NCI-H2171 (cell line): ENCODE measurements around the gene SLC35E1.
A peak's percentile ranks its signal among the peaks of the same experiment; 100 is the strongest.
"Not testable (repeated sequence)": the region's sequence is repeated elsewhere in the genome, so short reads cannot be mapped to it uniquely, and the experiment has no call there.

ENCODE experiments used
- DNase-seq: peaks from one replicate; lab custom pipeline; 2025; lab: John Stamatoyannopoulos, UW

The SLC35E1 gene

GRCh38 chr19:16544473-16545231 is 27.6 kb downstream of the SLC35E1 start:
- DNase-seq, result no peak

GRCh38 chr19:16543734-16544133 is 28.5 kb downstream of the SLC35E1 start:
- not testable (repeated sequence) for DNase-seq

GRCh38 chr19:16542910-16543472 is 29.2 kb downstream of the SLC35E1 start:
- DNase-seq, result no peak

- peak; percentile 91 for DNase-seq
Measured at GRCh38 chr19:16542045-16542909, 29.9 kb downstream of the SLC35E1 start, which contains the start of gene CHERP. Gene CHERP, minus strand, starts transcription at chr19:16542437. Its CDS starts 59 bp downstream, at chr19:16542378.

- DNase-seq, result no peak
Measured at GRCh38 chr19:16541526-16542044, 30.6 kb downstream of the SLC35E1 start.

GRCh38 chr19:16540948-16541347 is 31.3 kb downstream of the SLC35E1 start:
- no peak for DNase-seq

GRCh38 chr19:16537111-16537510 is 35.1 kb downstream of the SLC35E1 start:
- no peak for DNase-seq

- no peak for DNase-seq
Measured at GRCh38 chr19:16536130-16536529, 36.1 kb downstream of the SLC35E1 start.

- no peak for DNase-seq
Measured at GRCh38 chr19:16535381-16535780, 36.8 kb downstream of the SLC35E1 start.

GRCh38 chr19:16532440-16533234 is 39.6 kb downstream of the SLC35E1 start:
- no peak for DNase-seq

- DNase-seq, result no peak
Measured at GRCh38 chr19:16531380-16531669, 40.9 kb downstream of the SLC35E1 start.

- no peak for DNase-seq
Measured at GRCh38 chr19:16530540-16531379, 41.5 kb downstream of the SLC35E1 start.

GRCh38 chr19:16529466-16530144 is 42.6 kb downstream of the SLC35E1 start:
- DNase-seq, result no peak

GRCh38 chr19:16527971-16528521 is 44.2 kb downstream of the SLC35E1 start:
- no peak for DNase-seq

GRCh38 chr19:16527334-16527935 is 44.8 kb downstream of the SLC35E1 start:
- no peak for DNase-seq

- no peak for DNase-seq
Measured at GRCh38 chr19:16525751-16526481, 46.3 kb downstream of the SLC35E1 start.

GRCh38 chr19:16524991-16525734 is 47.1 kb downstream of the SLC35E1 start:
- no peak for DNase-seq
